GM21825 (cell line): ENCODE data around the gene DNM2.
"Not testable (repeated sequence)": the region's sequence is repeated elsewhere in the genome, so short reads cannot be mapped to it uniquely, and the experiment has no call there.

Experiments
- ATAC-seq: cut with Tn5 transposase; IDR thresholded peaks from one replicate; pipeline ENCODE4 v1.9.1; 2021; ENCODE audit warnings: mild to moderate bottlenecking, moderate library complexity; ENCODE audit not compliant: unreplicated experiment

DNM2 gene

GRCh38 chr19:10751109-10751953 is 33.5 kb downstream of the DNM2 start:
- ATAC-seq, result no peak

- no peak for ATAC-seq
Observed at GRCh38 chr19:10752237-10752912, 34.5 kb downstream of the DNM2 start.

- ATAC-seq, result no peak
Observed at GRCh38 chr19:10752913-10753704, 35.2 kb downstream of the DNM2 start.

GRCh38 chr19:10756371-10756770 is 38.5 kb downstream of the DNM2 start:
- ATAC-seq, result no peak

- ATAC-seq, result no peak
Observed at GRCh38 chr19:10756791-10757190, 38.9 kb downstream of the DNM2 start.

- not testable (repeated sequence) for ATAC-seq
Observed at GRCh38 chr19:10758050-10758449, 40.2 kb downstream of the DNM2 start.

- ATAC-seq, result no peak
Observed at GRCh38 chr19:10758978-10759377, 41.1 kb downstream of the DNM2 start.

- peak; percentile 34 for ATAC-seq
Observed at GRCh38 chr19:10760273-10760944, 42.5 kb downstream of the DNM2 start.

- no peak for ATAC-seq
Observed at GRCh38 chr19:10761443-10762250, 43.8 kb downstream of the DNM2 start.

- ATAC-seq, result no peak
Observed at GRCh38 chr19:10762656-10763055, 44.8 kb downstream of the DNM2 start.

- no peak for ATAC-seq
Observed at GRCh38 chr19:10763411-10763810, 45.5 kb downstream of the DNM2 start.

GRCh38 chr19:10763828-10764339 is 46.0 kb downstream of the DNM2 start:
- ATAC-seq, result no peak

- no peak for ATAC-seq
Observed at GRCh38 chr19:10764340-10764894, 46.5 kb downstream of the DNM2 start.

GRCh38 chr19:10766049-10766623 is 48.3 kb downstream of the DNM2 start:
- no peak for ATAC-seq

GRCh38 chr19:10766671-10767201 is 48.9 kb downstream of the DNM2 start:
- ATAC-seq, result no peak

- no peak for ATAC-seq
Observed at GRCh38 chr19:10767726-10768125, 49.8 kb downstream of the DNM2 start.

GRCh38 chr19:10768369-10768768 is 50.5 kb downstream of the DNM2 start:
- no peak for ATAC-seq

GRCh38 chr19:10768936-10769335 is 51.1 kb downstream of the DNM2 start:
- ATAC-seq, result no peak
